NCI-H1694 treated with DMSO at 0.1 percent for 48 hours (cell line): ENCODE data around the gene TGM5.
"Not testable (repeated sequence)": the region's sequence is repeated elsewhere in the genome, so short reads cannot be mapped to it uniquely, and the experiment has no call there.

ENCODE experiments used
- DNase-seq: peaks from one replicate; lab custom pipeline; 2025; lab: John Stamatoyannopoulos, UW

Gene TGM5

GRCh38 chr15:43266834-43267233 is at the start of gene TGM5:
TSS of gene TGM5 (minus strand) at chr15:43266928. CDS start at chr15:43266849, 79 bp downstream.
- DNase-seq, result no peak

- no peak for DNase-seq
These were observed 47.4 kb upstream of the TGM5 start for GRCh38 chr15:43314171-43314570.

- DNase-seq, result no peak
These were observed 45.6 kb upstream of the TGM5 start for GRCh38 chr15:43312378-43312777.

GRCh38 chr15:43302205-43302817 is 35.6 kb upstream of the TGM5 start, which contains the start of gene TGM7:
TSS of gene TGM7 (minus strand) at chr15:43302255.
- DNase-seq, result no peak

- no peak for DNase-seq
These were observed 33.2 kb upstream of the TGM5 start for GRCh38 chr15:43299884-43300283.

GRCh38 chr15:43299411-43299810 is 32.7 kb upstream of the TGM5 start:
- no peak for DNase-seq

GRCh38 chr15:43294091-43294706 is 27.5 kb upstream of the TGM5 start:
- DNase-seq, result no peak

- no peak for DNase-seq
These were observed 26.7 kb upstream of the TGM5 start for GRCh38 chr15:43293432-43293831.

- no peak for DNase-seq
These were observed 25.8 kb upstream of the TGM5 start for GRCh38 chr15:43292375-43293078.

- not testable (repeated sequence) for DNase-seq
These were observed 22.9 kb upstream of the TGM5 start for GRCh38 chr15:43289656-43290055.

- no peak for DNase-seq
These were observed 20.5 kb upstream of the TGM5 start for GRCh38 chr15:43287254-43287653.

GRCh38 chr15:43286074-43286473 is 19.3 kb upstream of the TGM5 start:
- no peak for DNase-seq

- DNase-seq, result peak; percentile 77
These were observed 18.9 kb upstream of the TGM5 start for GRCh38 chr15:43285609-43286037.

GRCh38 chr15:43283526-43283925 is 16.8 kb upstream of the TGM5 start:
- DNase-seq, result no peak

- no peak for DNase-seq
These were observed 15.3 kb upstream of the TGM5 start for GRCh38 chr15:43281926-43282602.

- no peak for DNase-seq
These were observed 14.3 kb upstream of the TGM5 start for GRCh38 chr15:43280996-43281395.

- no peak for DNase-seq
These were observed 12.8 kb upstream of the TGM5 start for GRCh38 chr15:43279496-43279895.

- DNase-seq, result no peak
These were observed 12.1 kb upstream of the TGM5 start for GRCh38 chr15:43278869-43279268.

- no peak for DNase-seq
These were observed 11.2 kb upstream of the TGM5 start for GRCh38 chr15:43277901-43278300.

GRCh38 chr15:43277231-43277823 is 10.6 kb upstream of the TGM5 start:
- no peak for DNase-seq

GRCh38 chr15:43276563-43277200 is 10.0 kb upstream of the TGM5 start:
- DNase-seq, result no peak
